SK-N-SH treated with all-trans-retinoic acid at 6 μM for 48 hours (cell line): ENCODE measurements around the gene CTLA4.

Experiments used
- ATAC-seq: fragments of 200-7000 bp; cut with Tn5 transposase; 3 replicates; pipeline ENCODE4 v1.9.1; 2020; ENCODE audit warnings: mild to moderate bottlenecking, moderate library complexity
- ARNTL ChIP-seq: fragments of 450-650 bp; formaldehyde crosslinking; IDR thresholded peaks from 2 replicates; pipeline ENCODE4 v1.5.0; 2020; ENCODE audit warnings: low read depth, mild to moderate bottlenecking, moderate library complexity, borderline replicate concordance
- BACH2 ChIP-seq: fragments of 250-450 bp; sonication (Bioruptor Pico); IDR thresholded peaks from 2 replicates; pipeline ENCODE4 v1.9.0; 2021; ENCODE audit warnings: mild to moderate bottlenecking, borderline replicate concordance
- CREB5 ChIP-seq: fragments of 250-450 bp; sonication (Bioruptor Pico); IDR thresholded peaks from 2 replicates; pipeline ENCODE4 v1.5.1; 2020; ENCODE audit warnings: low read depth, mild to moderate bottlenecking, moderate library complexity
- CSDC2 ChIP-seq: fragments of 250-450 bp; sonication (Bioruptor Pico); IDR thresholded peaks from 2 replicates; pipeline ENCODE4 v1.5.0; 2020; ENCODE audit warnings: mild to moderate bottlenecking, moderate library complexity
- CSRNP3 ChIP-seq: fragments of 250-450 bp; sonication (Bioruptor Pico); IDR thresholded peaks from 2 replicates; pipeline ENCODE4 v1.5.1; 2021; ENCODE audit warnings: mild to moderate bottlenecking, moderate library complexity
- ESRRG ChIP-seq: fragments of 250-450 bp; sonication (Bioruptor Pico); IDR thresholded peaks from 2 replicates; pipeline ENCODE4 v1.6.1; 2021; ENCODE audit warnings: mild to moderate bottlenecking
- GLIS3 ChIP-seq: fragments of 250-450 bp; sonication (Bioruptor Pico); IDR thresholded peaks from 2 replicates; pipeline ENCODE4 v1.5.0; 2020; ENCODE audit warnings: mild to moderate bottlenecking, moderate library complexity
- ISL1 ChIP-seq: fragments of 250-450 bp; sonication (Bioruptor Pico); IDR thresholded peaks from 2 replicates; pipeline ENCODE4 v2.1.2; 2022; ENCODE audit warnings: mild to moderate bottlenecking, moderate library complexity
- OSR1 ChIP-seq: fragments of 250-450 bp; sonication (Bioruptor Pico); IDR thresholded peaks from 2 replicates; pipeline ENCODE4 v1.8.0; 2022; ENCODE audit warnings: moderate library complexity, mild to moderate bottlenecking, inconsistent platforms
- PATZ1 ChIP-seq: fragments of 250-450 bp; sonication (Bioruptor Pico); IDR thresholded peaks from 2 replicates; pipeline ENCODE4 v1.8.0; 2020; ENCODE audit warnings: mild to moderate bottlenecking, moderate library complexity, borderline replicate concordance
- PPARA ChIP-seq: fragments of 250-450 bp; sonication (Bioruptor Pico); IDR thresholded peaks from 2 replicates; pipeline ENCODE4 v1.5.0; 2020; ENCODE audit warnings: mild to moderate bottlenecking, borderline replicate concordance
- RARB ChIP-seq: fragments of 250-450 bp; sonication (Bioruptor Pico); IDR thresholded peaks from 2 replicates; pipeline ENCODE4 v1.8.0; 2021; ENCODE audit warnings: mild to moderate bottlenecking, moderate library complexity
- TCF4 ChIP-seq: fragments of 250-450 bp; sonication (Bioruptor Pico); IDR thresholded peaks from 2 replicates; pipeline ENCODE4 v1.8.0; 2021; ENCODE audit warnings: mild to moderate bottlenecking, moderate library complexity, borderline replicate concordance
- TOX ChIP-seq: fragments of 250-450 bp; sonication (Bioruptor Pico); IDR thresholded peaks from 2 replicates; pipeline ENCODE4 v1.8.0; 2021; ENCODE audit warnings: mild to moderate bottlenecking, moderate library complexity, borderline replicate concordance
- TSHZ2 ChIP-seq: fragments of 250-450 bp; sonication (Bioruptor Pico); IDR thresholded peaks from 2 replicates; pipeline ENCODE4 v1.5.0; 2020; ENCODE audit warnings: mild to moderate bottlenecking, moderate library complexity
- ZC3H10 ChIP-seq: fragments of 250-450 bp; sonication (Bioruptor Pico); IDR thresholded peaks from 2 replicates; pipeline ENCODE4 v1.5.1; 2021; ENCODE audit warnings: mild to moderate bottlenecking, moderate library complexity
- ZFP3 ChIP-seq: fragments of 250-450 bp; sonication (Bioruptor Pico); IDR thresholded peaks from 2 replicates; pipeline ENCODE4 v1.5.0; 2020; ENCODE audit warnings: mild to moderate bottlenecking, moderate library complexity
- ZFP30 ChIP-seq: fragments of 450-650 bp; formaldehyde crosslinking; IDR thresholded peaks from 2 replicates; pipeline ENCODE4 v1.5.0; 2022; ENCODE audit warnings: mild to moderate bottlenecking, moderate library complexity
- ZNF565 ChIP-seq: fragments of 450-650 bp; formaldehyde crosslinking; conservative IDR thresholded peaks from 2 replicates; pipeline ENCODE4 v1.5.0; 2020; ENCODE audit warnings: low read depth, mild to moderate bottlenecking, moderate library complexity
- ZNF70 ChIP-seq: fragments of 450-650 bp; formaldehyde crosslinking; IDR thresholded peaks from 2 replicates; pipeline ENCODE4 v1.5.0; 2020; ENCODE audit warnings: mild to moderate bottlenecking, moderate library complexity
- ZNF8 ChIP-seq: fragments of 450-650 bp; formaldehyde crosslinking; IDR thresholded peaks from 2 replicates; pipeline ENCODE4 v1.5.0; 2020; ENCODE audit warnings: mild to moderate bottlenecking, moderate library complexity
- TF ChIP-seq, protein P1 (sequence below): fragments of 250-450 bp; sonication (Bioruptor Pico); IDR thresholded peaks from 2 replicates; pipeline ENCODE4 v1.8.0; 2021; ENCODE audit warnings: low read depth, mild to moderate bottlenecking, moderate library complexity, borderline replicate concordance

The CTLA4 gene

GRCh38 chr2:203822240-203822639 is 45.3 kb upstream of the CTLA4 start:
- ATAC-seq: no peak
- TF ChIP-seq ZFP30 (CRISPR knock-in tag) (no peak), ZNF8 (CRISPR knock-in tag) (no peak)
- TF ChIP-seq, all 23 proteins: peak for 0

DNA sequence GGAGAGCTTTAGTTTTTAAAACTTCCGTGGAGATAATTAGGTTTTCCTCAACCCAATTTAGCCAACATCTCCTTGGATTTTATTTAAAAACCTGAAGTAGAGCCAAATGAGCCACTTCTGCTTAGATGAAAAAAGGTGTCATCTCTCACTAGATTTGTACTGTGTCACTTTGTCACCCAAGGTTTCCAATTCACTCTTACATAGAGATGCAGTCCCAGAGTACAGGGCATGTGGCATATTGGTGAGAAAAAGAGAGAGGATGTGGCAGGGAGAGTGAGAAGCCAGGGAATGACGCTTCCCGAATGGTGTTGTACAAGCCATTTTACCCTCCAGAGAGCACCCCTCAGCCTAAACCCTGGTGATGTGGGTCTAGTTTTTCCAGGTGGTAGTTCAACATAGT is 44.4 kb upstream of the CTLA4 start:
- TF ChIP-seq CREB5: no peak
- no peak for TF ChIP-seq PATZ1
- TF ChIP-seq BACH2 (CRISPR knock-in tag): no peak
- no peak for TF ChIP-seq TCF4
- no peak for TF ChIP-seq ISL1 (CRISPR knock-in tag)
- no peak for TF ChIP-seq ZFP30 (CRISPR knock-in tag)
- no peak for TF ChIP-seq ZNF565 (CRISPR knock-in tag)
- TF ChIP-seq CSDC2: no peak
- no peak for TF ChIP-seq TSHZ2
- no peak for TF ChIP-seq OSR1 (CRISPR knock-in tag)
- TF ChIP-seq ZNF8 (CRISPR knock-in tag): no peak
- no peak for ATAC-seq

GRCh38 chr2:203824057-203824456 is 43.5 kb upstream of the CTLA4 start:
- no peak for ATAC-seq
- TF ChIP-seq TOX (CRISPR knock-in tag) (no peak), PATZ1 (no peak), ZNF70 (no peak), PPARA (CRISPR knock-in tag) (no peak), ISL1 (CRISPR knock-in tag) (no peak), TCF4 (no peak)
- TF ChIP-seq, protein P1, sequence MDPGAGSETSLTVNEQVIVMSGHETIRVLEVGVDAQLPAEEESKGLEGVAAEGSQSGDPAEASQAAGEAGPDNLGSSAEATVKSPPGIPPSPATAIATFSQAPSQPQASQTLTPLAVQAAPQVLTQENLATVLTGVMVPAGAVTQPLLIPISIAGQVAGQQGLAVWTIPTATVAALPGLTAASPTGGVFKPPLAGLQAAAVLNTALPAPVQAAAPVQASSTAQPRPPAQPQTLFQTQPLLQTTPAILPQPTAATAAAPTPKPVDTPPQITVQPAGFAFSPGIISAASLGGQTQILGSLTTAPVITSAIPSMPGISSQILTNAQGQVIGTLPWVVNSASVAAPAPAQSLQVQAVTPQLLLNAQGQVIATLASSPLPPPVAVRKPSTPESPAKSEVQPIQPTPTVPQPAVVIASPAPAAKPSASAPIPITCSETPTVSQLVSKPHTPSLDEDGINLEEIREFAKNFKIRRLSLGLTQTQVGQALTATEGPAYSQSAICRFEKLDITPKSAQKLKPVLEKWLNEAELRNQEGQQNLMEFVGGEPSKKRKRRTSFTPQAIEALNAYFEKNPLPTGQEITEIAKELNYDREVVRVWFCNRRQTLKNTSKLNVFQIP: no peak

- TF ChIP-seq ZNF565 (CRISPR knock-in tag) (no peak), BACH2 (CRISPR knock-in tag) (no peak)
- ATAC-seq: no peak
Measured at GRCh38 chr2:203824603-203825002, 43.0 kb upstream of the CTLA4 start.

- ATAC-seq: no peak
- TF ChIP-seq CSDC2 (no peak), ZNF70 (no peak), GLIS3 (no peak), ARNTL (no peak), ZC3H10 (CRISPR knock-in tag) (no peak), TOX (CRISPR knock-in tag) (no peak), RARB (no peak), TCF4 (no peak), CREB5 (no peak), CSRNP3 (no peak), ESRRG (no peak), ZFP3 (CRISPR knock-in tag) (no peak), BACH2 (CRISPR knock-in tag) (no peak), ZFP30 (CRISPR knock-in tag) (no peak), ZNF8 (CRISPR knock-in tag) (no peak), OSR1 (CRISPR knock-in tag) (no peak)
Measured at GRCh38 chr2:203826704-203827103, 40.9 kb upstream of the CTLA4 start.
